ENCODE measurements around the gene KATNB1. TPM values are rescaled to one million over a fixed set of nuclear protein-coding genes. Genes with fewer than 3 reads are reported as not detected.

The KATNB1 gene
- total RNA-seq, 3 donors from 2014 or later (not counting 1 experiment from before 2014, with no cell fraction given), result 23.6 to 34.3 (median 29.7) TPM

DNA sequence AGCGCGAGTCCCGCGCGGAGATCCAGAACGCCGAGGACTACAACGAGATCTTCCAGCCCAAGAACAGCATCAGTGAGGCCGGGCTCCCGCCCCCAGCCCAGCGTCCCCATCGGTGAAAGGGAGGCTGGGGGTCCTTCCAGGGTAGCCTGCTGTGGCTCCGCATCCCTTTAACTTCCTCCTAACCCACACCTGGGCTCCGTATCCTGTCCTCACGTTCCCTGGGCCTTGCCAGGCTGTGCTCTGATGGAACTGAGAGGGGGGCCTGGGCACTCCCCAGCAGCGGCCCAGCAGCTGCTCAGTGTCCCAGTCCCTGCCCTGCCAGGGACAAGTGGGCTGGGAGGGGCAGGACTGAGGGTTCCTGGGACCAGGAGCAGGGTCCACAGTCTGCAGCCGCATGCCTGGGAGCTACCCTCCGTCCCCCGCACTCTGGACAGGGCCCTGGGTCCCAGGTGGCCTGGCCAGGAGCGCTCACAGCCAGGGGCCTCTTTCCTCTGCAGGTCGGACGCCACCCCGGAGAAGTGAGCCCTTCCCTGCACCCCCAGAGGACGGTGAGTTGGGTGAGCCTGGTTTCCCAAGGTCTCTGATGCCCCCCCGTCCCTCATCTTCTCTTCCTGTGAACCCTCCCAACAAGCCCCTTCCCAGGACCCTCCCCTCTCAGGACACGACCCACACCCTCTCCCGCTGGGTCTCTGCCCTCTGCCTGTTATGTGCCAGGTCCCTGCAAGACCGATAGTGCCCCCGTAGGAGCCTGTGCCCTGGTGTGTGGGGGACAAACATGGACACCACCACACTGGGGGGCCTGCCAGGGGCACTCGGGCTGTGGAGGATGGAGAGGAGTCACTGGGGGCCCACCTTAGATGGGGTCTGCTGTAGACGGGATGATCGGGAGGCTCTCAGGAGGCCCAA, 18.1 kb downstream of the KATNB1 start:
- Mint-ChIP-seq H3K4me1 (peaks cover 21 to 33% of the 10 kb centered on the region in 2 donors), H3K9me3 (no peaks in the 10 kb centered on the region), H3K27me3 (ENCODE audit: low read depth in 2 of 2) (no peaks in the 10 kb centered on the region), H3K27ac (no peak overlapping the region), H3K36me3 (no peaks in the 10 kb centered on the region), H3K4me3 (no peak overlapping the region)
- no peaks in the 10 kb centered on the region for H3K9me3 ChIP-seq (ENCODE audit: control insufficient read depth, insufficient read depth, low read length)
- peaks cover 50% of the 10 kb centered on the region for H3K4me1 ChIP-seq (ENCODE audit: control insufficient read depth, insufficient read depth, low read length)
- DNase-seq (no peak), ATAC-seq (no peak)
- H3K36me3 ChIP-seq (ENCODE audit: control insufficient read depth, insufficient read depth, low read length), result peaks cover 19% of the 10 kb centered on the region
- no peak overlapping the region for H3K27ac ChIP-seq (ENCODE audit: low read length)
- H3K27me3 ChIP-seq (ENCODE audit: control insufficient read depth, insufficient read depth, low read length), result no peaks in the 10 kb centered on the region
- WGBS (ENCODE audit: insufficient coverage), result 92% methylated on average over 32 of the region's 32 CpGs
- no peak overlapping the region for H3K4me3 ChIP-seq (ENCODE audit: low read length)
- intact Hi-C loops (cut with micrococcal nuclease), result no loop called here
- TF ChIP-seq, protein P1, sequence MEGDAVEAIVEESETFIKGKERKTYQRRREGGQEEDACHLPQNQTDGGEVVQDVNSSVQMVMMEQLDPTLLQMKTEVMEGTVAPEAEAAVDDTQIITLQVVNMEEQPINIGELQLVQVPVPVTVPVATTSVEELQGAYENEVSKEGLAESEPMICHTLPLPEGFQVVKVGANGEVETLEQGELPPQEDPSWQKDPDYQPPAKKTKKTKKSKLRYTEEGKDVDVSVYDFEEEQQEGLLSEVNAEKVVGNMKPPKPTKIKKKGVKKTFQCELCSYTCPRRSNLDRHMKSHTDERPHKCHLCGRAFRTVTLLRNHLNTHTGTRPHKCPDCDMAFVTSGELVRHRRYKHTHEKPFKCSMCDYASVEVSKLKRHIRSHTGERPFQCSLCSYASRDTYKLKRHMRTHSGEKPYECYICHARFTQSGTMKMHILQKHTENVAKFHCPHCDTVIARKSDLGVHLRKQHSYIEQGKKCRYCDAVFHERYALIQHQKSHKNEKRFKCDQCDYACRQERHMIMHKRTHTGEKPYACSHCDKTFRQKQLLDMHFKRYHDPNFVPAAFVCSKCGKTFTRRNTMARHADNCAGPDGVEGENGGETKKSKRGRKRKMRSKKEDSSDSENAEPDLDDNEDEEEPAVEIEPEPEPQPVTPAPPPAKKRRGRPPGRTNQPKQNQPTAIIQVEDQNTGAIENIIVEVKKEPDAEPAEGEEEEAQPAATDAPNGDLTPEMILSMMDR (IDR thresholded peaks at IDR 0.05), result no peak

DNA sequence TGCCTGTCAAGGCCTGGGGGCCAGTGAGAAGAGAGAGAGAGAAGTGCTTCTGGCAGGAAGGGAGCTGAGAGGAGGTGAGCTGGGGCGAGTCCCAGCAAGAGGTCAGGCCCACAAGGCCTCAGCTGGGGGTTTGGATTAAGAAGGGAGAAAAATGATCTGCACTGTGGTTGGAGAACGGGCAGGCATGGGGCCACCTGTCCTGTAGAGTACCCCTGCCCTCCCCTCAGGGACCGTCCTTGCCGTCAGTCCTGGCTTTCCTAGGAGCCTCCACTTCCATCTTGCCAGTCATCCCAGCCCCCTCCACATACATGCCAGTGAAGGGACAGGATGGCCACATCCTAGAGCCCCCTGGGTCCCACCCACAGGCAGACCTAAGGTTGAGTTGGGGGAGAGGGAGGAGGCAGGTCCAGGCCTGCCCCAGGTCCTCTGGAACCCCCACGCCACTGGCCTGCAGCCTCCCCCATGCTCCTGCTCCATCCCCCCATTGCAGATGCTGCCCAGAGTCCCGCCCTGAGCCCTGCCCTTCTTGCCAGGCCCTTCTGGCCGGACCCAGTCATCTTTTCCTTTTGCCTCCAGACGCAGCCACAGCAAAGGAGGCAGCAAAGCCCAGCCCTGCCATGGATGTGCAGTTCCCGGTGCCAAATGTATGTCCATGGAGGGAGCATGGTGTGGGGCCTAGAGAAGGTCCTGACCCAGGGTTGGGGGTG, 18.9 kb downstream of the KATNB1 start:
- no peak for ATAC-seq
- no peaks in the 10 kb centered on the region for H3K27me3 Mint-ChIP-seq (ENCODE audit: low read depth in 2 of 2)
- no peak overlapping the region for H3K4me3 Mint-ChIP-seq

DNA sequence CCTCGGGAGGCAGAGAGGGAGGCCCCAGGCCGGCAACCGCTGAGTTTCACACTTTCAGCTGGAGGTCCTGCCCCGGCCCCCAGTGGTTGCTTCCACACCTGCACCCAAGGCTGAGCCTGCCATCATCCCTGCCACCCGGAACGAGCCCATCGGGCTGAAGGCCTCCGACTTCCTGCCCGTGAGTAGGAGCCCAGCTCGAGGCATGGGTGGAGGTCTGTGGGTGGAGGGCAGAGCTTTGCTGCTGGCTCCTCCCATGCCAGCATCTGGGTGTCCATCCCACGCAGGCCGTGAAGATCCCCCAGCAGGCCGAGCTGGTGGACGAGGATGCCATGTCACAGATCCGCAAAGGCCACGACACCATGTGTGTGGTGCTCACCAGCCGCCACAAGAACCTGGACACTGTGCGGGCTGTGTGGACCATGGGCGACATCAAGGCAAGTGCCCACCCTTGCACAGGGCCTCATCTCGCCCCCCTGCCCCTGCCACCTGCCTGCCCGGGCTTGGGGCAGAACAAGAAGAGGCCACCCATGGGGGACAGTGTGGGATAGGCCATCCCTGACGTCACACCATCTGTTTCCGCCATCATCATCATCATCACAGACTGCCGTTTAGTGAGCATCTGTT, 19.6 kb downstream of the KATNB1 start:
- Histone ChIP-seq H3K9me3 (ENCODE audit: control insufficient read depth, insufficient read depth, low read length) (no peaks in the 10 kb centered on the region), H3K4me1 (ENCODE audit: control insufficient read depth, insufficient read depth, low read length) (peaks cover 51% of the 10 kb centered on the region), H3K4me3 (ENCODE audit: low read length) (no peak overlapping the region), H3K36me3 (ENCODE audit: control insufficient read depth, insufficient read depth, low read length) (peaks cover 19% of the 10 kb centered on the region), H3K27ac (ENCODE audit: low read length) (no peak overlapping the region), H3K27me3 (ENCODE audit: control insufficient read depth, insufficient read depth, low read length) (no peaks in the 10 kb centered on the region)
- no peaks in the 10 kb centered on the region for H3K27me3 Mint-ChIP-seq (ENCODE audit: low read depth in 2 of 2)
- H3K27ac Mint-ChIP-seq, result no peak overlapping the region
- H3K9me3 Mint-ChIP-seq, result no peaks in the 10 kb centered on the region
- H3K4me1 Mint-ChIP-seq, result peaks cover 16 to 18% of the 10 kb centered on the region in 2 donors
- WGBS (ENCODE audit: insufficient coverage), result 90% methylated on average over 24 of the region's 24 CpGs
- DNase-seq (no peak), ATAC-seq (no peak)
- intact Hi-C loops (cut with micrococcal nuclease), result loop anchor here (5.0 kb wide), 2 partner anchors 47 to 142 kb away; partner anchors contain the start of gene KIFC3
- no peak overlapping the region for H3K4me3 Mint-ChIP-seq
- H3K36me3 Mint-ChIP-seq, result no peaks in the 10 kb centered on the region
- TF ChIP-seq, protein P1 (IDR thresholded peaks at IDR 0.05), result no peak

More for the DNA sequence above, 18.9 kb downstream of the KATNB1 start:
- peaks cover 19% of the 10 kb centered on the region for H3K36me3 ChIP-seq (ENCODE audit: control insufficient read depth, insufficient read depth, low read length)
- intact Hi-C loops (cut with micrococcal nuclease), result loop anchor here (5.0 kb wide), 2 partner anchors 48 to 143 kb away; partner anchors contain the start of gene KIFC3
- no peaks in the 10 kb centered on the region for H3K27me3 ChIP-seq (ENCODE audit: control insufficient read depth, insufficient read depth, low read length)
- no peaks in the 10 kb centered on the region for H3K9me3 ChIP-seq (ENCODE audit: control insufficient read depth, insufficient read depth, low read length)
- no peak overlapping the region for H3K4me3 ChIP-seq (ENCODE audit: low read length)
- H3K27ac Mint-ChIP-seq, result no peak overlapping the region
- whole genome bisulfite sequencing (ENCODE audit: insufficient coverage), result 91% methylated on average over 9 of the region's 9 CpGs
- peaks cover 57% of the 10 kb centered on the region for H3K4me1 ChIP-seq (ENCODE audit: control insufficient read depth, insufficient read depth, low read length)
- TF ChIP-seq, protein P1 (IDR thresholded peaks at IDR 0.05), result no peak
- no peaks in the 10 kb centered on the region for H3K9me3 Mint-ChIP-seq
- peaks cover 23 to 25% of the 10 kb centered on the region in 2 donors for H3K4me1 Mint-ChIP-seq
- H3K36me3 Mint-ChIP-seq, result no peaks in the 10 kb centered on the region
- DNase-seq, result no peak
- no peak overlapping the region for H3K27ac ChIP-seq (ENCODE audit: low read length)
